Liver (tissue), 9 donors: Measurements from ENCODE around the gene LBP. TPM values are rescaled to one million over a fixed set of nuclear protein-coding genes. Genes with fewer than 3 reads are reported as not detected.
A peak's percentile ranks its signal among the peaks of the same experiment; 100 is the strongest.

Source experiments
- DNase-seq: peaks from one replicate; pipeline ENCODE4 v3.0.0-alpha.2; 2017; ENCODE audit warnings: low spot score
- H3K27ac ChIP-seq, 2 donors: one replicate each; pipeline ENCODE4 v1.7.0; 2013; ENCODE audit warnings: inconsistent platforms in 2 of 2, low read length in 2 of 2, control low read depth in 1 of 2, low read depth in 1 of 2, mild to moderate bottlenecking in 1 of 2
- H3K27me3 ChIP-seq, 4 donors: one replicate each; pipeline versions ENCODE4 v1.6.1 to v1.7.0; 2013; ENCODE audit warnings: low read length in 3 of 4, inconsistent platforms in 1 of 4, mild to moderate bottlenecking in 1 of 4, moderate library complexity in 1 of 4; ENCODE audit not compliant: control insufficient read depth in 4 of 4, insufficient read depth in 4 of 4
- H3K36me3 ChIP-seq, 4 donors: one replicate each; pipeline versions ENCODE4 v1.6.1 to v1.7.0; 2013; ENCODE audit warnings: low read length in 3 of 4, mild to moderate bottlenecking in 3 of 4, low read depth in 1 of 4, moderate library complexity in 1 of 4; ENCODE audit not compliant: control insufficient read depth in 4 of 4, insufficient read depth in 3 of 4
- H3K4me1 ChIP-seq, 4 donors: one replicate each; pipeline versions ENCODE4 v1.6.1 to v1.7.0; 2013; ENCODE audit warnings: low read length in 3 of 4, mild to moderate bottlenecking in 3 of 4, moderate library complexity in 1 of 4; ENCODE audit not compliant: control insufficient read depth in 4 of 4, insufficient read depth in 4 of 4
- H3K4me3 ChIP-seq, 3 donors: one replicate each; pipeline versions ENCODE4 v1.6.1 to v1.7.0; 2013; ENCODE audit warnings: low read length in 3 of 3, control low read depth in 1 of 3, low read depth in 1 of 3, mild to moderate bottlenecking in 1 of 3
- H3K9ac ChIP-seq, 2 donors: one replicate each; pipeline ENCODE4 v1.7.0; 2013; ENCODE audit warnings: low read length in 2 of 2, mild to moderate bottlenecking in 2 of 2, moderate library complexity in 2 of 2, control low read depth in 1 of 2, low read depth in 1 of 2
- H3K9me3 ChIP-seq, 4 donors: one replicate each; pipeline versions ENCODE4 v1.6.1 to v1.7.0; 2013; ENCODE audit warnings: low read length in 3 of 4; ENCODE audit not compliant: control insufficient read depth in 4 of 4
- EGR1 ChIP-seq, 2 donors: IDR thresholded peaks; 2 replicates each; pipeline ENCODE4 v1.6.1; 2016 to 2018; ENCODE audit warnings: antibody characterized with exemption in 2 of 2, low read depth in 2 of 2
- FOXA1 ChIP-seq: IDR thresholded peaks from 2 replicates; pipeline ENCODE4 v1.6.1; 2016; ENCODE audit warnings: antibody characterized with exemption
- FOXA2 ChIP-seq: IDR thresholded peaks from 2 replicates; pipeline ENCODE4 v1.6.1; 2016; ENCODE audit warnings: antibody characterized with exemption
- HNF4A ChIP-seq, 2 donors: conservative IDR thresholded peaks; 2 replicates each; pipeline ENCODE4 v1.6.1; 2016; ENCODE audit warnings: antibody characterized with exemption in 2 of 2, mild to moderate bottlenecking in 2 of 2
- HNF4G ChIP-seq: IDR thresholded peaks from 2 replicates; pipeline ENCODE4 v1.6.1; 2016; ENCODE audit warnings: antibody characterized with exemption
- JUND ChIP-seq, 2 donors: IDR thresholded peaks; 2 replicates each; pipeline ENCODE4 v1.6.1; 2016; ENCODE audit warnings: antibody characterized with exemption in 2 of 2
- RXRA ChIP-seq, 2 donors: IDR thresholded peaks; 2 replicates each; pipeline ENCODE4 v1.6.1; 2017 to 2018; ENCODE audit warnings: antibody characterized with exemption in 2 of 2, mild to moderate bottlenecking in 1 of 2
- SP1 ChIP-seq: IDR thresholded peaks from 2 replicates; pipeline ENCODE4 v1.6.1; 2018; ENCODE audit warnings: antibody characterized with exemption, mild to moderate bottlenecking
- TAF1 ChIP-seq: conservative IDR thresholded peaks from 2 replicates; pipeline ENCODE4 v1.6.1; 2016; ENCODE audit warnings: antibody characterized with exemption, mild to moderate bottlenecking
- YY1 ChIP-seq: IDR thresholded peaks from 2 replicates; pipeline ENCODE4 v1.6.1; 2016; ENCODE audit warnings: antibody characterized with exemption, mild to moderate bottlenecking
- WGBS: extraction: QIAGEN DNeasy Blood & Tissue Kit; methylation state at CpG from one replicate; pipeline ENCODE4 v1.1.7; 2013; 5-methylcytosine and 5-hydroxymethylcytosine counted together
- polyA plus RNA-seq, 2 donors: library from polyadenylated mRNA; stranded (reverse) in 1 of 2; unstranded in 1 of 2; fragments of 200-250 nt in 1 of 2; fragments of >200 nt in 1 of 2; fragmentation: Nextera tagmentation in 1 of 2; extraction: Ambion mirVana in 1 of 2; gene quantifications; one replicate each; pipeline versions ENCODE4 v1.2.1 to v1.2.3, GENCODE V29; 2013 to 2015
- total RNA-seq, 2 donors: library from RNA; depleted of rRNA; stranded (reverse); fragments of >200 nt; gene quantifications; one replicate each; pipeline ENCODE4 v1.2.3, GENCODE V29; 2014
- TF ChIP-seq, protein P1 (sequence below): IDR thresholded peaks from 2 replicates; pipeline ENCODE4 v1.6.1; 2016; ENCODE audit warnings: antibody characterized with exemption
- TF ChIP-seq, protein P2 (sequence below): IDR thresholded peaks from 2 replicates; pipeline ENCODE4 v1.6.1; 2016; ENCODE audit warnings: antibody characterized with exemption
- TF ChIP-seq, protein P3 (sequence below): IDR thresholded peaks from 2 replicates; pipeline ENCODE4 v1.6.1; 2016; ENCODE audit warnings: antibody characterized with exemption
- TF ChIP-seq, protein P4 (sequence below): fragments of 150-350 bp; IDR thresholded peaks from 2 replicates; pipeline ENCODE4 v1.5.1; 2017; ENCODE audit warnings: improper control_type of control experiment, low read depth, low read length; ENCODE audit not compliant: missing input control
- TF ChIP-seq, protein P5 (sequence below): IDR thresholded peaks from 2 replicates; pipeline ENCODE4 v1.6.1; 2016; ENCODE audit warnings: antibody characterized with exemption, mild to moderate bottlenecking
- donor health status: healthy.
- donor health status: healthy.
- donor health status: healthy.
- donor health status: healthy.
- donor health status: healthy.

The LBP gene
- total and polyA plus RNA-seq, 4 donors: 561 to 1,485 (median 1,083) TPM

DNA sequence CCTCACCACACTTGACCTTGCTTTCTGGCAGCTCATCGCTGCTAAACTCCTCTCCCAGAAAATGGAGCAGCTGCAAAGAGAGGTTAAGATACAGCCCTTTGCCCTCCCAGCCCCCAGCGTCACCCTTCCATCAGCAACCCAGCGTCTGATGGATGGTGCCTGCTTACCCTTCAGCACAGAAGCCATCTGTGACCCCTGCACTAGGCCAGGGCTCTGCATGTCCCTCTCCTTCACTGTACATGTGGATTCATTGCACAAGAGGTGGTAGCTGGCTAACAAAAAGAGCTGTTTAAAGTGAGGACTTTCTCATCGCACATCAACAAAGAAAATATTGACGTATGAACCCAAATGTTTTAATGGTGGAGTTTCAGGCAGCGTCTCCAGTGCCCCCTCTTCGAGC is 12.3 kb downstream of the LBP start:
- WGBS: 46% methylated on average over 7 of the region's 7 CpGs
- peaks cover 2 to 46% (median 27%) of the 10 kb centered on the region in 4 donors for H3K36me3 ChIP-seq
- DNase-seq: no peak
- H3K9ac ChIP-seq: no peak overlapping the region
- peak overlapping the region; percentile 14 to 50 for H3K27ac ChIP-seq
- H3K9me3 ChIP-seq: no peaks in the 10 kb centered on the region
- H3K4me3 ChIP-seq: no peak overlapping the region
- H3K4me1 ChIP-seq: peaks cover 4 to 40% (median 26%) of the 10 kb centered on the region in 4 donors
- no peaks in the 10 kb centered on the region for H3K27me3 ChIP-seq
- TF ChIP-seq RXRA (IDR thresholded peaks at IDR 0.05) (peak in 1 of 2 donors; percentile 58), HNF4A (conservative IDR thresholded peaks at IDR 0.05) (peak; percentile 29 to 32), HNF4G (no peak)

DNA sequence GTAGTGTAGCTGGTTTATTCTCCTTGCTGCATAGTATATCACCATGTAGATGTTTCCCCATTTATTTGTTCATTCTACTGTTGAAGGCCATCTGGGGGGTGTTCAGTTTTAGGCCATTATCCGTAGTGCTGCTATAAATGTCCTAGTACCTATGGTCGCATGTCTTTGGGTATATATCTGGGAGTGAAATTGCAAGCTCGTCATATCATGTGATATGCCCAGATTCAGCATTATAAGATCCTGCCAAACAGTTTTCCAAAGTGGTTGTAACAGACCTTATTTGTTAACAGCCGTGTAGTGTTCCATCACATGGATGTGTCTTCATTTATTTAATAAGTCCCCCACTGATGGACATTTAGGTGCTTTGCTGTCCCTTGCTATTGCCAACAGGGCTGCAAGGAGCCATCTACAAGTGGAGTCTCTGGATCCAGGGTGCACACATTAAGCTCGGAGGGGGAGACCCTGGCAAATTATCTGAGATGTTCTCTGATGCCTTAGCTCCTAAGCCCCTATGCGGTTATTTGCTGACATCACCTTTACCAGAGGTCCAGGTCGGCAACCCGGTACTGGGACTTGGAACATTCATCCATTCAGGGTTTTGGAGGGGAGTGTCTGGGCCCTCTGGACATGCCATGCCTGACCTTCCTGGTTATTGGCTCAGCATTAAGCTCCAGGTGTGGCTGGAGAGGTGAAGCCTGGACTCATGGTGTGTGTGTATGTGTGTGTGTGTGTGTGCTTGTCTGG is 16.9 kb downstream of the LBP start:
- Histone ChIP-seq H3K27ac (no peak overlapping the region), H3K36me3 (peaks cover 8 to 64% (median 49%) of the 10 kb centered on the region in 4 donors), H3K27me3 (no peaks in the 10 kb centered on the region), H3K9ac (no peak overlapping the region), H3K9me3 (no peaks in the 10 kb centered on the region), H3K4me3 (no peak overlapping the region), H3K4me1 (peaks cover 0 to 11% (median 7%) of the 10 kb centered on the region in 4 donors)
- 88% methylated on average over 8 of the region's 8 CpGs for WGBS
- no peak for DNase-seq
- no peak for TF ChIP-seq YY1
- no peak for TF ChIP-seq FOXA1
- TF ChIP-seq, protein P1, sequence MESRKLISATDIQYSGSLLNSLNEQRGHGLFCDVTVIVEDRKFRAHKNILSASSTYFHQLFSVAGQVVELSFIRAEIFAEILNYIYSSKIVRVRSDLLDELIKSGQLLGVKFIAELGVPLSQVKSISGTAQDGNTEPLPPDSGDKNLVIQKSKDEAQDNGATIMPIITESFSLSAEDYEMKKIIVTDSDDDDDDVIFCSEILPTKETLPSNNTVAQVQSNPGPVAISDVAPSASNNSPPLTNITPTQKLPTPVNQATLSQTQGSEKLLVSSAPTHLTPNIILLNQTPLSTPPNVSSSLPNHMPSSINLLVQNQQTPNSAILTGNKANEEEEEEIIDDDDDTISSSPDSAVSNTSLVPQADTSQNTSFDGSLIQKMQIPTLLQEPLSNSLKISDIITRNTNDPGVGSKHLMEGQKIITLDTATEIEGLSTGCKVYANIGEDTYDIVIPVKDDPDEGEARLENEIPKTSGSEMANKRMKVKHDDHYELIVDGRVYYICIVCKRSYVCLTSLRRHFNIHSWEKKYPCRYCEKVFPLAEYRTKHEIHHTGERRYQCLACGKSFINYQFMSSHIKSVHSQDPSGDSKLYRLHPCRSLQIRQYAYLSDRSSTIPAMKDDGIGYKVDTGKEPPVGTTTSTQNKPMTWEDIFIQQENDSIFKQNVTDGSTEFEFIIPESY: no peak
- no peak for TF ChIP-seq RXRA (IDR thresholded peaks at IDR 0.05)
- TF ChIP-seq EGR1 (IDR thresholded peaks at IDR 0.05; ENCODE audit: low read depth in 2 of 2): no peak
- TF ChIP-seq TAF1: no peak
- TF ChIP-seq SP1: no peak
- TF ChIP-seq, protein P2, sequence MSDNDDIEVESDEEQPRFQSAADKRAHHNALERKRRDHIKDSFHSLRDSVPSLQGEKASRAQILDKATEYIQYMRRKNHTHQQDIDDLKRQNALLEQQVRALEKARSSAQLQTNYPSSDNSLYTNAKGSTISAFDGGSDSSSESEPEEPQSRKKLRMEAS: no peak
- TF ChIP-seq, protein P3, sequence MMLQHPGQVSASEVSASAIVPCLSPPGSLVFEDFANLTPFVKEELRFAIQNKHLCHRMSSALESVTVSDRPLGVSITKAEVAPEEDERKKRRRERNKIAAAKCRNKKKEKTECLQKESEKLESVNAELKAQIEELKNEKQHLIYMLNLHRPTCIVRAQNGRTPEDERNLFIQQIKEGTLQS: no peak
- TF ChIP-seq, protein P4, sequence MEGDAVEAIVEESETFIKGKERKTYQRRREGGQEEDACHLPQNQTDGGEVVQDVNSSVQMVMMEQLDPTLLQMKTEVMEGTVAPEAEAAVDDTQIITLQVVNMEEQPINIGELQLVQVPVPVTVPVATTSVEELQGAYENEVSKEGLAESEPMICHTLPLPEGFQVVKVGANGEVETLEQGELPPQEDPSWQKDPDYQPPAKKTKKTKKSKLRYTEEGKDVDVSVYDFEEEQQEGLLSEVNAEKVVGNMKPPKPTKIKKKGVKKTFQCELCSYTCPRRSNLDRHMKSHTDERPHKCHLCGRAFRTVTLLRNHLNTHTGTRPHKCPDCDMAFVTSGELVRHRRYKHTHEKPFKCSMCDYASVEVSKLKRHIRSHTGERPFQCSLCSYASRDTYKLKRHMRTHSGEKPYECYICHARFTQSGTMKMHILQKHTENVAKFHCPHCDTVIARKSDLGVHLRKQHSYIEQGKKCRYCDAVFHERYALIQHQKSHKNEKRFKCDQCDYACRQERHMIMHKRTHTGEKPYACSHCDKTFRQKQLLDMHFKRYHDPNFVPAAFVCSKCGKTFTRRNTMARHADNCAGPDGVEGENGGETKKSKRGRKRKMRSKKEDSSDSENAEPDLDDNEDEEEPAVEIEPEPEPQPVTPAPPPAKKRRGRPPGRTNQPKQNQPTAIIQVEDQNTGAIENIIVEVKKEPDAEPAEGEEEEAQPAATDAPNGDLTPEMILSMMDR: no peak
- no peak for TF ChIP-seq FOXA2
- TF ChIP-seq, protein P5, sequence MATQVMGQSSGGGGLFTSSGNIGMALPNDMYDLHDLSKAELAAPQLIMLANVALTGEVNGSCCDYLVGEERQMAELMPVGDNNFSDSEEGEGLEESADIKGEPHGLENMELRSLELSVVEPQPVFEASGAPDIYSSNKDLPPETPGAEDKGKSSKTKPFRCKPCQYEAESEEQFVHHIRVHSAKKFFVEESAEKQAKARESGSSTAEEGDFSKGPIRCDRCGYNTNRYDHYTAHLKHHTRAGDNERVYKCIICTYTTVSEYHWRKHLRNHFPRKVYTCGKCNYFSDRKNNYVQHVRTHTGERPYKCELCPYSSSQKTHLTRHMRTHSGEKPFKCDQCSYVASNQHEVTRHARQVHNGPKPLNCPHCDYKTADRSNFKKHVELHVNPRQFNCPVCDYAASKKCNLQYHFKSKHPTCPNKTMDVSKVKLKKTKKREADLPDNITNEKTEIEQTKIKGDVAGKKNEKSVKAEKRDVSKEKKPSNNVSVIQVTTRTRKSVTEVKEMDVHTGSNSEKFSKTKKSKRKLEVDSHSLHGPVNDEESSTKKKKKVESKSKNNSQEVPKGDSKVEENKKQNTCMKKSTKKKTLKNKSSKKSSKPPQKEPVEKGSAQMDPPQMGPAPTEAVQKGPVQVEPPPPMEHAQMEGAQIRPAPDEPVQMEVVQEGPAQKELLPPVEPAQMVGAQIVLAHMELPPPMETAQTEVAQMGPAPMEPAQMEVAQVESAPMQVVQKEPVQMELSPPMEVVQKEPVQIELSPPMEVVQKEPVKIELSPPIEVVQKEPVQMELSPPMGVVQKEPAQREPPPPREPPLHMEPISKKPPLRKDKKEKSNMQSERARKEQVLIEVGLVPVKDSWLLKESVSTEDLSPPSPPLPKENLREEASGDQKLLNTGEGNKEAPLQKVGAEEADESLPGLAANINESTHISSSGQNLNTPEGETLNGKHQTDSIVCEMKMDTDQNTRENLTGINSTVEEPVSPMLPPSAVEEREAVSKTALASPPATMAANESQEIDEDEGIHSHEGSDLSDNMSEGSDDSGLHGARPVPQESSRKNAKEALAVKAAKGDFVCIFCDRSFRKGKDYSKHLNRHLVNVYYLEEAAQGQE: no peak
- no peak for TF ChIP-seq JUND (IDR thresholded peaks at IDR 0.05)
